K562 (cell line): ENCODE measurements around the gene N4BP2. TPM values are rescaled to one million over a fixed set of nuclear protein-coding genes. Genes with fewer than 3 reads are reported as not detected.

Source experiments
- ATAC-seq: fragments of 200-7000 bp; cut with Tn5 transposase; 3 replicates; pipeline ENCODE4 v1.9.1; 2020; ENCODE audit warnings: moderate library complexity
- BruUV-seq: library from RNA; stranded (reverse); fragments of 400-500 nt; replicated peaks from 2 replicates; lab custom pipeline; 2021; lab: Mats Ljungman, UMichigan
- CTCF ChIA-PET: fragments of 300-600 bp; formaldehyde crosslinking; extraction: SDS; loops from one replicate; lab custom pipeline; 2021; ENCODE audit warnings: low intra/inter-chr PET ratio; lab: Yijun Ruan, JAX
- POLR2A ChIA-PET: fragments of 300-600, 350-650 bp; sonication (Branson Sonifier 250); formaldehyde crosslinking; extraction: SDS; loops from one replicate; lab custom pipeline; 2021; ENCODE audit warnings: antibody characterized with exemption, inconsistent platforms; lab: Yijun Ruan, JAX
- DNase-seq, 4 experiments: peaks; one replicate each; pipeline versions ENCODE4 v3.0.0 to v3.0.0-alpha.2; 2011 to 2018; ENCODE audit warnings: low spot score in 3 of 4, mixed read lengths in 3 of 4; ENCODE audit errors: extremely low read depth in 1 of 4
- FAIRE-seq: peaks from 2 replicates; lab custom pipeline; 2011; peaks lifted over from hg19 to GRCh38; lab: Jason Lieb, UNC
- H2AFZ ChIP-seq: 2 replicates; pipeline ENCODE4 v1.6.0; 2011; ENCODE audit warnings: low read depth, low read length, control low read depth, inconsistent platforms
- H3K27ac ChIP-seq: fragments of 200-600 bp; 3 replicates; pipeline ENCODE4 v1.8.0; 2011; ENCODE audit warnings: low read depth, mild to moderate bottlenecking, control low read depth, inconsistent platforms, low read length, moderate library complexity, mixed read lengths; ENCODE audit errors: extremely low read depth
- H3K27me3 ChIP-seq, 2 experiments: fragments of 300-600 bp in 1 of 2; 2 replicates in 1 of 2; 3 replicates in 1 of 2; pipeline versions ENCODE4 v1.6.0 to v1.8.0; 2011; ENCODE audit warnings: inconsistent platforms in 2 of 2, low read length in 2 of 2, mild to moderate bottlenecking in 1 of 2, mixed read lengths in 1 of 2, moderate library complexity in 1 of 2; ENCODE audit not compliant: control insufficient read depth in 2 of 2, insufficient read depth in 2 of 2
- H3K36me3 ChIP-seq: fragments of 300-600 bp; 3 replicates; pipeline ENCODE4 v1.8.0; 2011; ENCODE audit warnings: mild to moderate bottlenecking, low read length, inconsistent platforms; ENCODE audit not compliant: control insufficient read depth, insufficient read depth
- H3K4me1 ChIP-seq, 2 experiments: fragments of 200-600 bp in 1 of 2; replicated peaks in 1 of 2; 2 replicates in 1 of 2; 3 replicates in 1 of 2; pipeline versions ENCODE4 v1.5.1 to v1.8.0; 2011; ENCODE audit warnings: inconsistent platforms in 2 of 2, low read length in 2 of 2, mild to moderate bottlenecking in 1 of 2, mixed read lengths in 1 of 2, moderate library complexity in 1 of 2; ENCODE audit not compliant: control insufficient read depth in 2 of 2, insufficient read depth in 2 of 2
- H3K4me2 ChIP-seq: 2 replicates; pipeline ENCODE4 v1.6.1; 2011; ENCODE audit warnings: low read length, control low read depth, inconsistent platforms, mixed read lengths; ENCODE audit not compliant: insufficient read depth
- H3K4me3 ChIP-seq: fragments of 200-600 bp; sonication (generic), shearing (Covaris generic); 2 replicates; pipeline ENCODE4 v1.5.1; 2016; ENCODE audit warnings: control low read depth, inconsistent platforms
- H3K79me2 ChIP-seq: fragments of 200-600 bp; 3 replicates; pipeline ENCODE4 v1.8.0; 2011; ENCODE audit warnings: low read length, inconsistent platforms; ENCODE audit not compliant: control insufficient read depth, insufficient read depth
- H3K9ac ChIP-seq, 2 experiments: 2 replicates each; pipeline versions ENCODE4 v1.6.0 to v1.6.1; 2011; ENCODE audit warnings: low read depth in 2 of 2, low read length in 2 of 2, control low read depth in 1 of 2, inconsistent platforms in 1 of 2, mild to moderate bottlenecking in 1 of 2, mixed read lengths in 1 of 2; ENCODE audit not compliant: insufficient read depth in 1 of 2
- H3K9me1 ChIP-seq: one replicate; pipeline ENCODE4 v1.6.0; 2011; ENCODE audit warnings: inconsistent platforms, mild to moderate bottlenecking, low read length, moderate library complexity; ENCODE audit not compliant: control insufficient read depth, insufficient read depth
- H3K9me3 ChIP-seq: replicated peaks from 2 replicates; pipeline ENCODE4 v1.5.1; 2011; ENCODE audit warnings: low read depth, low read length, inconsistent platforms; ENCODE audit not compliant: control insufficient read depth, insufficient read depth
- H4K20me1 ChIP-seq: replicated peaks from 2 replicates; pipeline ENCODE4 v1.6.1; 2011; ENCODE audit warnings: low read length, inconsistent platforms, mixed read lengths; ENCODE audit not compliant: control insufficient read depth, insufficient read depth
- PCBP1 ChIP-seq: fragments of 200-400 bp; formaldehyde crosslinking; IDR thresholded peaks from 2 replicates; pipeline ENCODE4 v1.6.1; 2018; ENCODE audit warnings: mild to moderate bottlenecking, low read depth, low read length; ENCODE audit not compliant: poor library complexity, severe bottlenecking
- PYGO2 ChIP-seq: fragments of 450-650 bp; IDR thresholded peaks from 2 replicates; pipeline ENCODE4 v1.6.1; 2016; ENCODE audit warnings: mild to moderate bottlenecking, missing genetic modification characterization, moderate library complexity, missing compliant biosample characterization
- SMC3 ChIP-seq: conservative IDR thresholded peaks from 2 replicates; pipeline ENCODE4 v1.6.1; 2011; ENCODE audit warnings: low read depth, low read length, improper control_type of control experiment; ENCODE audit not compliant: insufficient read depth
- SNRNP70 ChIP-seq: fragments of 200-400 bp; formaldehyde crosslinking; optimal IDR thresholded peaks from 2 replicates; pipeline ENCODE3; 2017; ENCODE audit warnings: low read depth, low read length
- SREBF1 ChIP-seq: fragments of 150-350 bp; IDR thresholded peaks from 2 replicates; pipeline ENCODE4 v1.6.1; 2014; ENCODE audit warnings: antibody characterized with exemption, low read depth, low read length, borderline replicate concordance
- ZFP1 ChIP-seq: fragments of 450-650 bp; formaldehyde crosslinking; IDR thresholded peaks from 2 replicates; pipeline ENCODE4 v1.4.0; 2020; ENCODE audit warnings: mild to moderate bottlenecking, mixed read lengths
- ZNF551 ChIP-seq: fragments of 250-450 bp; sonication (Bioruptor Pico); IDR thresholded peaks from 2 replicates; pipeline ENCODE4 v1.5.0; 2021; ENCODE audit warnings: mild to moderate bottlenecking, moderate library complexity
- WGBS: fragments of 100-300 bp; shearing (Covaris generic); methylation state at CpG from one replicate; pipeline ENCODE4 v1.1.6; 2016; ENCODE audit warnings: low coverage, mixed read lengths; ENCODE audit not compliant: insufficient coverage; ENCODE audit errors: missing lambda C conversion rate; 5-methylcytosine and 5-hydroxymethylcytosine counted together
- in situ Hi-C: fragments of 300-500 bp; cut with MboI; formaldehyde crosslinking; loops from 4 replicates; pipeline ENCODE4 v1.15.0; 2018; ENCODE audit warnings: inconsistent platforms, mixed read lengths
- intact Hi-C: fragments of 100-400 bp; cut with micrococcal nuclease; formaldehyde crosslinking; loops from 2 replicates; pipeline ENCODE4 v1.14.2; 2022
- polyA plus RNA-seq, 8 experiments: library from polyadenylated mRNA; depleted of rRNA in 4 of 8; stranded (reverse) in 5 of 8; unstranded in 3 of 8; fragments of >200 nt; fragmentation: Nextera tagmentation in 2 of 8; fragmentation: Illumina TruSeq in 1 of 8; extraction: Ambion mirVana in 2 of 8; extraction: Trizol in 1 of 8; gene quantifications; 2 replicates each; pipeline versions ENCODE4 v1.2.1 to v1.2.3, GENCODE V29; 2011 to 2014; ENCODE audit warnings: inconsistent platforms in 1 of 8, missing spikeins in 1 of 8
- total RNA-seq, 7 experiments: library from RNA; depleted of rRNA in 6 of 7; stranded (reverse); fragments of >200 nt in 6 of 7; fragmentation: Illumina TruSeq in 2 of 7; extraction: Trizol in 2 of 7; gene quantifications; 2 replicates each; pipeline versions ENCODE4 v1.2.1 to v1.2.3, GENCODE V29; 2011 to 2021; ENCODE audit warnings: low replicate concordance in 1 of 7
- TF ChIP-seq, protein P1 (sequence below): fragments of 450-650 bp; IDR thresholded peaks from 2 replicates; pipeline ENCODE4 v1.6.1; 2017; ENCODE audit warnings: antibody characterized with exemption, mild to moderate bottlenecking

Gene N4BP2
- total and polyA plus RNA-seq, 9 of the 15 experiments (the other 6 are each of a cell fraction or from before 2014, with no cell fraction given) = 2.7 to 12.6 (median 7.6) TPM

DNA sequence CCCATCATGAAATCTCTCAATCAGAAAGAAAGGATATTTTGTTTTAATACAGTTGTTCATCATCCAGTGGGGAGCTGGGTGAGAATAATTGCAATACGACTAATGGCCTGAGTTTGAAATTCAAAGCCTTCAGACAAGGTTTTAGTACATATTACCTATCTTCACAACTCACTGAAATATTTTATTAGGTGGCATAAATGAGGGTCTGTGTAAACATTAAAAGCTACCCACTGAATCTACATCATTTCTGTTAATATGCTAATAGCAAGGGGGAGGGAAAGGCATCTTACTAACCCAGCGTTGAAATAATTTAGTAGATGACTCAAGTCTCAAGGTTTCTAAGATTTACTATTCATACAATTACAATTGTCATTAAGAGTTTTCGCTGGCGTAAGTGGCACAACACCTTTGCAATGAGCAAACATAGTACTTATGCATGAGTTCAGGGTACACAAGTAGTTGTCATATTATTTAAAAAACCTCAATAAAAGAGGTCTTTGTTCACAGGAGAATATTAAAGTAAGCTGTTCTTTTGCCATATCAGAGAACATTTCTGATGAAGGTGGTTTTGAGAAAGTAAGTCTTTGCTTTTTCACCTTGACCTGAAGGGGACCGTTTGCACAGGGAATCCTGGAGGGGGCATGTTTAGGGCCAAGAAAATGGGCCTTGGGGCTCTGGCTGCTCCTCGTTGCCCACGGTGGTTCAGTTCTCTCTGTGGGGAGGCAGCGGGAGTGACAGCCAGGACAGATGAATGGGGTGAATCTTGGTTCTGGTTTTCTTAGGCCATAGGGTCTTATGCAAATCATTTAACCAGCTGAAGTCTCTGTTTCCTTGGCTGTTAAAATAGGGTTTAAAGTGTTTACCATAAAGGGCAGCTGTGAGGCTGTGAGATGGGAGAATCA is 135.7 kb downstream of the N4BP2 start:
- in situ Hi-C loops = no loop called here
- peak overlapping the region; percentile 67; the same call in 1 of the 3 replicates for H3K27ac ChIP-seq
- POLR2A ChIA-PET = interaction anchor here (0.6 to 1.3 kb wide), 3 partner anchors 8 to 1298 kb away, joined by 3 read pairs; no protein-coding TSS in a partner anchor
- no peaks in the 10 kb centered on the region for H4K20me1 ChIP-seq
- DNase-seq = no peak
- WGBS = 57% methylated on average over 8 of the region's 8 CpGs
- no peak overlapping the region for H3K4me2 ChIP-seq
- H2AFZ ChIP-seq = peak overlapping the region; percentile 88
- no peaks in the 10 kb centered on the region for H3K36me3 ChIP-seq
- H3K9me3 ChIP-seq = no peaks in the 10 kb centered on the region
- H3K27me3 ChIP-seq = no peaks in the 10 kb centered on the region
- no peak overlapping the region for H3K4me3 ChIP-seq
- FAIRE-seq = peak; percentile 15
- peaks cover 7% of the 10 kb centered on the region for H3K79me2 ChIP-seq
- TF ChIP-seq ZFP1 (CRISPR knock-in tag) (no peak), SREBF1 (no peak), PCBP1 (no peak), SMC3 (no peak), SNRNP70 (no peak), ZNF551 (CRISPR knock-in tag) (no peak), PYGO2 (tag) (no peak)
- TF ChIP-seq, protein P1, sequence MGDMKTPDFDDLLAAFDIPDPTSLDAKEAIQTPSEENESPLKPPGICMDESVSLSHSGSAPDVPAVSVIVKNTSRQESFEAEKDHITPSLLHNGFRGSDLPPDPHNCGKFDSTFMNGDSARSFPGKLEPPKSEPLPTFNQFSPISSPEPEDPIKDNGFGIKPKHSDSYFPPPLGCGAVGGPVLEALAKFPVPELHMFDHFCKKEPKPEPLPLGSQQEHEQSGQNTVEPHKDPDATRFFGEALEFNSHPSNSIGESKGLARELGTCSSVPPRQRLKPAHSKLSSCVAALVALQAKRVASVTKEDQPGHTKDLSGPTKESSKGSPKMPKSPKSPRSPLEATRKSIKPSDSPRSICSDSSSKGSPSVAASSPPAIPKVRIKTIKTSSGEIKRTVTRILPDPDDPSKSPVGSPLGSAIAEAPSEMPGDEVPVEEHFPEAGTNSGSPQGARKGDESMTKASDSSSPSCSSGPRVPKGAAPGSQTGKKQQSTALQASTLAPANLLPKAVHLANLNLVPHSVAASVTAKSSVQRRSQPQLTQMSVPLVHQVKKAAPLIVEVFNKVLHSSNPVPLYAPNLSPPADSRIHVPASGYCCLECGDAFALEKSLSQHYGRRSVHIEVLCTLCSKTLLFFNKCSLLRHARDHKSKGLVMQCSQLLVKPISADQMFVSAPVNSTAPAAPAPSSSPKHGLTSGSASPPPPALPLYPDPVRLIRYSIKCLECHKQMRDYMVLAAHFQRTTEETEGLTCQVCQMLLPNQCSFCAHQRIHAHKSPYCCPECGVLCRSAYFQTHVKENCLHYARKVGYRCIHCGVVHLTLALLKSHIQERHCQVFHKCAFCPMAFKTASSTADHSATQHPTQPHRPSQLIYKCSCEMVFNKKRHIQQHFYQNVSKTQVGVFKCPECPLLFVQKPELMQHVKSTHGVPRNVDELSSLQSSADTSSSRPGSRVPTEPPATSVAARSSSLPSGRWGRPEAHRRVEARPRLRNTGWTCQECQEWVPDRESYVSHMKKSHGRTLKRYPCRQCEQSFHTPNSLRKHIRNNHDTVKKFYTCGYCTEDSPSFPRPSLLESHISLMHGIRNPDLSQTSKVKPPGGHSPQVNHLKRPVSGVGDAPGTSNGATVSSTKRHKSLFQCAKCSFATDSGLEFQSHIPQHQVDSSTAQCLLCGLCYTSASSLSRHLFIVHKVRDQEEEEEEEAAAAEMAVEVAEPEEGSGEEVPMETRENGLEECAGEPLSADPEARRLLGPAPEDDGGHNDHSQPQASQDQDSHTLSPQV = 0 out of 2 replicates have a peak, but pooled peaks have one; percentile 22
- H3K4me1 ChIP-seq = peaks cover 23 to 39% of the 10 kb centered on the region in 2 experiments
- CTCF ChIA-PET = interaction anchor here (0.6 kb wide), 1 partner anchor 117 kb away, joined by 4 read pairs; no protein-coding TSS in a partner anchor
- intact Hi-C loops = no loop called here
- H3K9ac ChIP-seq = peak overlapping the region in 1 of 2 experiments; percentile 72; a peak in 1 of 4 replicates
- no peak for ATAC-seq
- H3K9me1 ChIP-seq = no peaks in the 10 kb centered on the region
- no TSS peak for BruUV-seq
